Activated T-cell treated with anti-CD3 and anti-CD28 coated beads, Interleukin-2, amount 50 U/mL, for 24 hours (primary cell): ENCODE measurements around the gene SELENBP1.

Source experiments
- DNase-seq: peaks from one replicate; pipeline ENCODE4 v3.0.0-alpha.2; 2020
- H3K27ac Mint-ChIP-seq: 2 replicates; pipeline ENCODE4 v1.8.0; 2020; ENCODE audit warnings: mild to moderate bottlenecking, mixed read lengths
- H3K27me3 Mint-ChIP-seq: 2 replicates; pipeline ENCODE4 v1.8.0; 2020; ENCODE audit warnings: mixed read lengths
- H3K36me3 Mint-ChIP-seq: 2 replicates; pipeline ENCODE4 v1.8.0; 2020; ENCODE audit warnings: low read depth, mixed read lengths
- H3K4me1 Mint-ChIP-seq: 2 replicates; pipeline ENCODE4 v1.8.0; 2020; ENCODE audit warnings: low read depth, mixed read lengths
- H3K4me3 Mint-ChIP-seq: 2 replicates; pipeline ENCODE4 v1.8.0; 2020; ENCODE audit warnings: mild to moderate bottlenecking, moderate library complexity, mixed read lengths
- H3K9me3 Mint-ChIP-seq: 2 replicates; pipeline ENCODE4 v1.8.0; 2020; ENCODE audit warnings: mixed read lengths

SELENBP1 gene

GRCh38 chr1:151372058-151372934, at the start of gene SELENBP1:
SELENBP1 (minus strand) TSS chr1:151372705; CDS start chr1:151372641, 64 bp downstream.
- H3K9me3 Mint-ChIP-seq: no peaks in the 10 kb centered on the region
- no peaks in the 10 kb centered on the region for H3K4me1 Mint-ChIP-seq
- no peaks in the 10 kb centered on the region for H3K36me3 Mint-ChIP-seq
- DNase-seq: no peak
- no peak within 1 kb of the TSS for H3K27ac Mint-ChIP-seq
- H3K4me3 Mint-ChIP-seq: no peak within 1 kb of the TSS
- H3K27me3 Mint-ChIP-seq: no peaks in the 10 kb centered on the region

DNA sequence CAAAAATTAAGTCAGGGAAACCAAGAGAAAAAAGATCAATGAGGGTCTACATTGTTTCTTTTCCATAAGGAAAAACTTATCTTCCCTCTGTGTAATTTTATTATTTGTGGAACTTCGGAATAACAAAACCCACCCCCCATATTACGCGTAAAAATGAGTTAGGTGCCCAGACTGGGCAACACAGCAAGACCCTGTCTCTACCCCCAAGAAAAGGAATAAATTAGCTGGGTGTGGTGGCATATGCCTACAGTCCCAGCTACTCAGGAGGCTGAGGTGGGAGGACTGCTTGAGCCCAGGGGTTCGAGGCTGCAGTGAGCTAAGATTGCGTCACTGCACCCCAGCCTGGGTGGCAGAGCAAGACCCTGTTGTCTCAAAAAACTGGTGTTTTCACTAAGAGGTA, 47.3 kb upstream of the SELENBP1 start:
- Mint-ChIP-seq H3K36me3 (peaks cover 87% of the 10 kb centered on the region), H3K4me3 (no peak overlapping the region), H3K27ac (no peak overlapping the region), H3K27me3 (no peaks in the 10 kb centered on the region), H3K9me3 (no peaks in the 10 kb centered on the region), H3K4me1 (no peaks in the 10 kb centered on the region)
- no peak for DNase-seq

- H3K4me1 Mint-ChIP-seq: no peaks in the 10 kb centered on the region
- no peaks in the 10 kb centered on the region for H3K27me3 Mint-ChIP-seq
- no peak for DNase-seq
- H3K4me3 Mint-ChIP-seq: no peak overlapping the region
- H3K27ac Mint-ChIP-seq: peak overlapping the region; percentile 20
- H3K36me3 Mint-ChIP-seq: peaks cover 83% of the 10 kb centered on the region
- no peaks in the 10 kb centered on the region for H3K9me3 Mint-ChIP-seq
These were observed 45.6 kb upstream of the SELENBP1 start for GRCh38 chr1:151418081-151418480.

DNA sequence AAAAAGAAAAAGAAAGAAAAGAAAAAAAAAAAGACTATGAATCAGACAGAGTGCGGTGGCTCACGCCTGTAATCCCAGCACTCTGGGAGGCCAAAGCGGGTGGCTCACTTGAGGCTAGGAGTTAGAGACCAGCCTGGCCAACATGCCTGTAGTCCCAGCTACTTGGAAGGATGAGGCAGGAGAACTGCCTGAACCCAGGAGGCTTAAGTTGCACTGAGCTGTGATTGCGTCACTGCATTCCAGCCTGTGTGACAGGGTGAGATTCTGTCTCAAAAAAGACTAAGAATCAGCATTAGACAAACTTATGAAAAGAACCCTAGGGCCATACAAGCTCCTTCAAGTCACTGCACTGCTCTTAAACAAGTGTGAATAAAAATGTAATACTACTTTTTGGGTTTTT, 43.7 kb upstream of the SELENBP1 start:
- no peak overlapping the region for H3K4me3 Mint-ChIP-seq
- peaks cover 84% of the 10 kb centered on the region for H3K36me3 Mint-ChIP-seq
- H3K4me1 Mint-ChIP-seq: no peaks in the 10 kb centered on the region
- no peak overlapping the region for H3K27ac Mint-ChIP-seq
- no peak for DNase-seq
- H3K27me3 Mint-ChIP-seq: no peaks in the 10 kb centered on the region
- H3K9me3 Mint-ChIP-seq: no peaks in the 10 kb centered on the region

DNA sequence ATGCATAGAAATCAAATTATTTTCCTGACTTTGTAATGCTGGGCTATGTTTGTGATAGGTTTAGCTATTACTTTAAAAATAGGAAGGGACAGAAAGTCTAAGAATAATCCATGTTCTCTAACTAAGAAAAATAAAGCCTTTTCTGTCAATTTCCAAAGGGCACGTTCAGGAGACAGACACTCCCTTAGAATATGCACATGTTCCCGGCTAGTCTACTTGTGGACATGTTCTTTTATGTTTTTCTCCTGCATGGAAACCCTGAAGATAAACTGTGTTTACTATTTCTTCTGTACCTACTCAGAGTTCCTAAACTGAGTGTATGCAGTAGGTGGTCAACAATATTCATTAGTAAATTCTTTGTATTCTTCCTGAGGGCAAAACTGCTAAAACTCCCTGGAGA, 39.4 kb upstream of the SELENBP1 start:
- Mint-ChIP-seq H3K36me3 (peaks cover 93% of the 10 kb centered on the region), H3K9me3 (no peaks in the 10 kb centered on the region), H3K4me1 (no peaks in the 10 kb centered on the region), H3K27me3 (no peaks in the 10 kb centered on the region), H3K4me3 (no peak overlapping the region), H3K27ac (peak overlapping the region; percentile 3)
- DNase-seq: no peak

GRCh38 chr1:151408891-151409290, 36.4 kb upstream of the SELENBP1 start:
- no peaks in the 10 kb centered on the region for H3K9me3 Mint-ChIP-seq
- peaks cover 91% of the 10 kb centered on the region for H3K36me3 Mint-ChIP-seq
- DNase-seq: no peak
- H3K4me3 Mint-ChIP-seq: no peak overlapping the region
- H3K27me3 Mint-ChIP-seq: no peaks in the 10 kb centered on the region
- H3K4me1 Mint-ChIP-seq: peaks cover 6% of the 10 kb centered on the region
- peak overlapping the region; percentile 50 for H3K27ac Mint-ChIP-seq

- no peak for DNase-seq
- Mint-ChIP-seq H3K4me1 (peaks cover 12% of the 10 kb centered on the region), H3K27ac (peak overlapping the region; percentile 78), H3K36me3 (peaks cover 95% of the 10 kb centered on the region), H3K27me3 (no peaks in the 10 kb centered on the region), H3K4me3 (no peak overlapping the region), H3K9me3 (no peaks in the 10 kb centered on the region)
These were observed 34.8 kb upstream of the SELENBP1 start for GRCh38 chr1:151407304-151407703.

DNA sequence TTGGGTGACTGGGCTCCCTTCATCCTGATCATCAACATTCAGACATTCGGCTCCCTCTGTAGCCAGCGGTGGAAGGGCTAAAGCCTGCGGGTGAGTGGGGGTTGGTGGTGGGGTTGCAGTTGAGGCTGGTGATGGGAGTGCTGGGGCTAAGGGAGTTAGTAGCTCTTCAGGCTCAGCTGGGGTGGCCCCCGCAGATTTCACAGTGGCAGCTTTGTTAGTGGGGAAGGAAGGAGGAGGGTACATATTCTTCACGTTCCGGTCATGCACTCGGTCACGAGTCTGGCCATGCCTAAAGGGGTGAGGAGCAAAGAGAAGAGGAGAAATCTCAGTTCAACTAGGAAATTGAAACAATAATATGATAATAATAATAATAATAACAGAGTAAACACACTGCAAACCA, 33.7 kb upstream of the SELENBP1 start:
- no peaks in the 10 kb centered on the region for H3K27me3 Mint-ChIP-seq
- no peak overlapping the region for H3K4me3 Mint-ChIP-seq
- H3K36me3 Mint-ChIP-seq: peaks cover 95% of the 10 kb centered on the region
- no peak overlapping the region for H3K27ac Mint-ChIP-seq
- DNase-seq: no peak
- no peaks in the 10 kb centered on the region for H3K9me3 Mint-ChIP-seq
- H3K4me1 Mint-ChIP-seq: peaks cover 22% of the 10 kb centered on the region

GRCh38 chr1:151405187-151405951, 32.9 kb upstream of the SELENBP1 start:
- Mint-ChIP-seq H3K4me1 (peaks cover 30% of the 10 kb centered on the region), H3K36me3 (peaks cover 95% of the 10 kb centered on the region), H3K27me3 (no peaks in the 10 kb centered on the region), H3K27ac (peak overlapping the region; percentile 85), H3K9me3 (no peaks in the 10 kb centered on the region), H3K4me3 (no peak overlapping the region)
- DNase-seq: no peak

DNA sequence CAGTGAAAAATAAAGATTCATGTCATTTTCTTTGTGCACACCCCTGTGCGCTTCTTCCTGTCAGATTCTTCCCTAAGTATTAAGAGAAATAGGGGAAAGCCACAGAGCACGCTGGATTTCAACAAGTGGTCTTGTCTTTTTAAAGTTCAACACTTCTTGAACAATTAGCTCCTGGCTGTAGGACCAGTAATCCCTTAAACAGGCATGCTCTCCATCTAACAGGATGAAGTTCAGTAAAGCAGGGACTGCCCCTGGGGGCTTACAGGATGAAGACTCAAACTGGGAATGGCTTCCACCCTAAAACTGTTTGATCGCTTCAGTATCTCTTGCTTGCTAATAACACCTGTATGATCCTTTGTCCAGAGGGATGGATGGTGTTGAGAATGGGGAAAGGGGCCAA, 31.1 kb upstream of the SELENBP1 start:
- Mint-ChIP-seq H3K4me3 (no peak overlapping the region), H3K27ac (peak overlapping the region; percentile 50), H3K27me3 (no peaks in the 10 kb centered on the region), H3K9me3 (no peaks in the 10 kb centered on the region), H3K4me1 (peaks cover 35% of the 10 kb centered on the region), H3K36me3 (peaks cover 90% of the 10 kb centered on the region)
- DNase-seq: no peak

- no peaks in the 10 kb centered on the region for H3K27me3 Mint-ChIP-seq
- H3K4me1 Mint-ChIP-seq: peaks cover 40% of the 10 kb centered on the region
- peak overlapping the region; percentile 96 for H3K27ac Mint-ChIP-seq
- H3K4me3 Mint-ChIP-seq: no peak overlapping the region
- DNase-seq: no peak
- H3K36me3 Mint-ChIP-seq: peaks cover 82% of the 10 kb centered on the region
- no peaks in the 10 kb centered on the region for H3K9me3 Mint-ChIP-seq
These were observed 30.3 kb upstream of the SELENBP1 start for GRCh38 chr1:151402764-151403163.

DNA sequence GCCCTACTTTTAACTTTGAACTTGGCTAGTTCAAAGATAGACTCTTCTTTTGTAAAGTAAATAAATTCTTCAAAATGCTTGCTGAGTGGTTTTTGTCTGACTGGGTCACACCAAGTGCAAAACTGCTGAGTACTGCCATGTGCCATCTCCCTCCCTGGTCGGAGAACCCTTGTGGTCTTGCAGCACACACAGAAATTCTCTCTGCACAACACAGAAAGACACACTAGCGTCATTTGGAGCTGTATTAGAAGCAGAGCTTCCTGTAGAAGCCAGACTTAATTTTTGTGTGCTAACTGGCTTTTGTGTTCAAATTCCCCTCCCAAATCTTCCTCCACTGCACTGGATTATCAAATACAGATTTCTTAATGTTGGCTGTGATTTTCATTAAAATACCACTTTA, 29.4 kb upstream of the SELENBP1 start:
- Mint-ChIP-seq H3K4me3 (peak overlapping the region; percentile 94), H3K27me3 (no peaks in the 10 kb centered on the region), H3K4me1 (peaks cover 40% of the 10 kb centered on the region), H3K27ac (peak overlapping the region; percentile 96), H3K36me3 (peaks cover 73% of the 10 kb centered on the region), H3K9me3 (no peaks in the 10 kb centered on the region)
- no peak for DNase-seq

DNA sequence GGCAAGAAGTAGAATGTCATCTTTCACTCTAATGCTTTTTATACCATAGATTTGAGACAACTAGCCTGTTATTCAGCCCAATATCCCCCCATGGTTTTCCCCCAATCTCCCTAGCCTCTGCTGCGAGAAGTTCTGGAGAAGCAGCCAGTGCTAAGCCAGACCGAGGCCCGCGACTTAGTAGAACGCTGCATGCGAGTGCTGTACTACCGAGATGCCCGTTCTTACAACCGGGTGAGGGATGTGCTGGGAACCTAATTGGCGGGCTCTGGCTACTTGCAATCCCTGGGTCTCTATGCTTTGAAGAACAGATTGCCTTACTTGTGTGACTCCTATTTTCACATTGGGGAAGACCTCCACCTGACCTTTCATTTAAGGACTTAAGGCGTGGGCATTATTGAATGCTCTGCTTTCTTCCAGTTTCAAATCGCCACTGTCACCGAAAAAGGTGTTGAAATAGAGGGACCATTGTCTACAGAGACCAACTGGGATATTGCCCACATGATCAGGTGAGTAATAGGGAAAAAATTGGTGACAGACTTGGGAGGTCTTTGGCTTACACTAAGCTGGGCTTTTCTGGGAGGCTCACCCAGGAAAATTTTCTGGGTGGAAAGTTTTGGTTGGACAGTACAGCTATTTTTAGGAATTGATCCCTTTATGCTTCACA, 28.8 kb upstream of the SELENBP1 start:
- H3K4me3 Mint-ChIP-seq: peak overlapping the region; percentile 94
- peaks cover 68% of the 10 kb centered on the region for H3K36me3 Mint-ChIP-seq

GRCh38 chr1:151399324-151400171, 27.0 kb upstream of the SELENBP1 start, which contains the start of gene PSMB4:
PSMB4 (plus strand) TSS chr1:151399573; CDS start chr1:151399588, 15 bp downstream.
- H3K27ac Mint-ChIP-seq: peak within 1 kb of the TSS; percentile 96
- peaks cover 50% of the 10 kb centered on the region for H3K36me3 Mint-ChIP-seq
- H3K27me3 Mint-ChIP-seq: no peaks in the 10 kb centered on the region
- DNase-seq: peak; percentile 80
- peaks cover 35% of the 10 kb centered on the region for H3K4me1 Mint-ChIP-seq
- no peaks in the 10 kb centered on the region for H3K9me3 Mint-ChIP-seq
- peak within 1 kb of the TSS; percentile 94 for H3K4me3 Mint-ChIP-seq

More for the DNA sequence above, 28.8 kb upstream of the SELENBP1 start:
- no peak for DNase-seq
- Mint-ChIP-seq H3K4me1 (peaks cover 40% of the 10 kb centered on the region), H3K27ac (peak overlapping the region; percentile 96), H3K27me3 (no peaks in the 10 kb centered on the region), H3K9me3 (no peaks in the 10 kb centered on the region)
